ENCODE results near the gene GUSB. TPM values are rescaled to one million over a fixed set of nuclear protein-coding genes. Genes with fewer than 3 reads are reported as not detected.

Gene GUSB
- total and polyA plus RNA-seq, 9 donors: 19.6 to 80.9 (median 37.9) TPM

GRCh38 chr7:65931685-65932084 is 50.3 kb downstream of the GUSB start:
- no peaks in the 10 kb centered on the region for H3K36me3 ChIP-seq
- no peak for TF ChIP-seq POLR2A (IDR thresholded peaks at IDR 0.05)
- no peak for TF ChIP-seq EP300 (IDR thresholded peaks at IDR 0.05)
- no peak for TF ChIP-seq CTCF (IDR thresholded peaks at IDR 0.05)
- peaks cover 4% of the 10 kb centered on the region for H3K4me1 ChIP-seq (ENCODE audit: insufficient read depth)
- H3K4me3 ChIP-seq: no peak overlapping the region
- no peak for DNase-seq
- no peaks in the 10 kb centered on the region for H3K9me3 ChIP-seq
- no peak overlapping the region for H3K27ac ChIP-seq
- no peaks in the 10 kb centered on the region for H3K27me3 ChIP-seq
- 83 to 91% (median 86%) methylated on average over 4 of the region's 4 CpGs for WGBS, 3 donors
- intact Hi-C loops (cut with DNase I): no loop called here

GRCh38 chr7:65927489-65928448 is 54.2 kb downstream of the GUSB start:
- Histone ChIP-seq H3K36me3 (no peaks in the 10 kb centered on the region), H3K27ac (no peak overlapping the region), H3K27me3 (no peaks in the 10 kb centered on the region), H3K4me3 (no peak overlapping the region), H3K9me3 (no peaks in the 10 kb centered on the region), H3K4me1 (ENCODE audit: insufficient read depth) (peaks cover 8% of the 10 kb centered on the region)
- intact Hi-C loops (cut with DNase I): no loop called here
- WGBS, 3 donors: 52 to 60% (median 59%) methylated on average over 6 of the region's 6 CpGs
- DNase-seq: no peak
- no peak for TF ChIP-seq EP300 (IDR thresholded peaks at IDR 0.05)
- no peak for TF ChIP-seq POLR2A (IDR thresholded peaks at IDR 0.05)
- TF ChIP-seq CTCF (IDR thresholded peaks at IDR 0.05): no peak

GRCh38 chr7:65926588-65926987 is 55.4 kb downstream of the GUSB start:
- no peak for TF ChIP-seq POLR2A (IDR thresholded peaks at IDR 0.05)
- TF ChIP-seq EP300 (IDR thresholded peaks at IDR 0.05): no peak
- intact Hi-C loops (cut with DNase I): no loop called here

GRCh38 chr7:65925040-65925439 is 57.0 kb downstream of the GUSB start:
- H3K27ac ChIP-seq: no peak overlapping the region
- no peaks in the 10 kb centered on the region for H3K27me3 ChIP-seq
- WGBS, 3 donors: 68 to 88% (median 84%) methylated on average over 3 of the region's 3 CpGs
- H3K4me3 ChIP-seq: no peak overlapping the region
- DNase-seq: no peak
- no peak for TF ChIP-seq EP300 (IDR thresholded peaks at IDR 0.05)
- no peak for TF ChIP-seq CTCF (IDR thresholded peaks at IDR 0.05)
- no peak for TF ChIP-seq POLR2A (IDR thresholded peaks at IDR 0.05)
- H3K36me3 ChIP-seq: no peaks in the 10 kb centered on the region
- H3K9me3 ChIP-seq: no peaks in the 10 kb centered on the region
- H3K4me1 ChIP-seq (ENCODE audit: insufficient read depth): peaks cover 6% of the 10 kb centered on the region
- intact Hi-C loops (cut with DNase I): no loop called here

More at GRCh38 chr7:65926588-65926987, 55.4 kb downstream of the GUSB start:
- Histone ChIP-seq H3K36me3 (no peaks in the 10 kb centered on the region), H3K4me3 (no peak overlapping the region), H3K9me3 (no peaks in the 10 kb centered on the region), H3K4me1 (ENCODE audit: insufficient read depth) (peaks cover 6% of the 10 kb centered on the region), H3K27me3 (no peaks in the 10 kb centered on the region), H3K27ac (no peak overlapping the region)
- no peak for DNase-seq

GRCh38 chr7:65924193-65924592 is 57.8 kb downstream of the GUSB start:
- intact Hi-C loops (cut with DNase I): no loop called here
- DNase-seq: no peak
- peaks cover 6% of the 10 kb centered on the region for H3K4me1 ChIP-seq (ENCODE audit: insufficient read depth)
- TF ChIP-seq EP300 (IDR thresholded peaks at IDR 0.05) (no peak), CTCF (IDR thresholded peaks at IDR 0.05) (no peak), POLR2A (IDR thresholded peaks at IDR 0.05) (no peak)
- no peaks in the 10 kb centered on the region for H3K9me3 ChIP-seq
- WGBS, 3 donors: 57 to 69% (median 63%) methylated on average over 4 of the region's 4 CpGs
- no peaks in the 10 kb centered on the region for H3K36me3 ChIP-seq
- H3K27ac ChIP-seq: no peak overlapping the region
- H3K27me3 ChIP-seq: no peaks in the 10 kb centered on the region
- no peak overlapping the region for H3K4me3 ChIP-seq

Measured in ovary (tissue), 9 donors.